Stromal cell of bone marrow (primary cell): Measurements from ENCODE around the gene HSF4.
A peak's percentile ranks its signal among the peaks of the same experiment; 100 is the strongest.

ENCODE experiments used
- DNase-seq: peaks from one replicate; pipeline ENCODE4 v3.0.0-alpha.2; 2012; ENCODE audit warnings: low read depth

HSF4 gene

DNA sequence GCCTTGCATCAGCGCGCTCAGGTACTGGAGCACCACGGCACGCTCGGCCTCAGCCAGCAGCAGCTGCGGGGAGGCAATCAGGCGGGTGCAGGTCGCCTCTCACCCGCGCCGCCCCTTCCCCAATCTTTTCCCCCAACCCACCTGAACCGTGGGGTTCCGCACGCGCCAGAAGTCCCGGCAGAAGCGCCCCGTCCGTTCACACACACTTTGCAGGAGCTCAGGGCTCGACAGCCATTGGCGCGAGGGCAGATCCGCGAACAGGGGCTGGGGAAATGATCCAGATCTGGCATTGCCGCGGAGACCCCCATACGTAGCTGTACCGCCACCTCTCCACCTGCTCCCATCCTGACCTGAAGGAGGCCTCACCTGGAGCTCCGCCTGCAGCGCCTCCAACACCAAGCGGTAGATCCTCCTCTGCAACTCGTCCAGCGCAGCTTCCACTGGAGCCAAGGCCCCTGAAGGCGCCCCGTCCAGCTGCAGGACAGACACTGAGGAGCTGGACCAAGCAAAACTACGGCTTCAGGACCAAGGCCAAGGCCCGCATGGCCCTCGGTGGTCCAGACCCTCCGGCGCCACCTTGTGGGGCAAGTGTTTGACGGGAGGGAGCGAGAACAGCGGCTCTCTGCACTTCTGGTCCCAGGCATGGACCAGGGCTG is 20.6 kb downstream of the HSF4 start:
- DNase-seq = peak; percentile 82

DNA sequence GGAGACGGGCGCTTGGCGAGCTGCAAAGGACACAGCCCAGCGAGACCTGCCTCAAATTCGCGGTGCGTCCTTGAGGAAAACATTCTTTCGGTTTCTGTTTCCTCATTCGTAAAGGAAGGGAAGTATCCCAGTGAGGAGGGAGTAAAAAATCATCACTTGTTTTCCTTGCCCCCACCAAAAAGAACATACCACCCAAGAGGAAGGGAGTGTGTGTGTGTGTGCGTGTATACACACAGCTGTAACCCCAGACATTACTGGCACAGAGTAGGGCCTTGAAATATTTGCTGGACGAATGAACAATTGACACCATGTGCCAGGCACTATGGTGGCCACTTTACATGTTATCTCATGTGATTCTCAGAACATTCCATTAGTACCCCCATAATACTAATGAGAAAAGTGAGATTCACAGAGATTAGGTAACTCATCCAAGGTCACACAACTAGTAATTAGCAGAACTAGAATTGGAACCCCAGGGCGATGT is 21.1 kb downstream of the HSF4 start:
- no peak for DNase-seq

DNA sequence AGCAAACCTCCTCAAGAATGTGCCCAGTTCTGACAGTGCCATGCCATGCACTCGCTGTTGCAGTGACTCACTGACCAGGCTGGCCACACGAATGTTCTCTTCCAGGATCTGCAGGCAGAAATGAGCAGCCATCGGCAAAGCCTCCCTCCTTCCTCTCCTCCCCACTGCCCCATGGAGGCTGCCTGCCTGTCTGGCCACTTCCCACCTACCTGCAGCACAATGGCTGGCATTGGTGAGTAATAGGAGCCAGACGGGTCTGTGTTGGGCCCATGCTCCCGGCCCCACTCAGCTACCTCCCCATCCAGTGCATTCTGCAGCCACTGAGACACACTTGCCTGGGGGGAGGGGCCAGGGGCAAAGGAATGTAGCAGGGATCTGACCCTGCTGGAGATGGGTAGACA is 22.0 kb downstream of the HSF4 start:
- no peak for DNase-seq

DNA sequence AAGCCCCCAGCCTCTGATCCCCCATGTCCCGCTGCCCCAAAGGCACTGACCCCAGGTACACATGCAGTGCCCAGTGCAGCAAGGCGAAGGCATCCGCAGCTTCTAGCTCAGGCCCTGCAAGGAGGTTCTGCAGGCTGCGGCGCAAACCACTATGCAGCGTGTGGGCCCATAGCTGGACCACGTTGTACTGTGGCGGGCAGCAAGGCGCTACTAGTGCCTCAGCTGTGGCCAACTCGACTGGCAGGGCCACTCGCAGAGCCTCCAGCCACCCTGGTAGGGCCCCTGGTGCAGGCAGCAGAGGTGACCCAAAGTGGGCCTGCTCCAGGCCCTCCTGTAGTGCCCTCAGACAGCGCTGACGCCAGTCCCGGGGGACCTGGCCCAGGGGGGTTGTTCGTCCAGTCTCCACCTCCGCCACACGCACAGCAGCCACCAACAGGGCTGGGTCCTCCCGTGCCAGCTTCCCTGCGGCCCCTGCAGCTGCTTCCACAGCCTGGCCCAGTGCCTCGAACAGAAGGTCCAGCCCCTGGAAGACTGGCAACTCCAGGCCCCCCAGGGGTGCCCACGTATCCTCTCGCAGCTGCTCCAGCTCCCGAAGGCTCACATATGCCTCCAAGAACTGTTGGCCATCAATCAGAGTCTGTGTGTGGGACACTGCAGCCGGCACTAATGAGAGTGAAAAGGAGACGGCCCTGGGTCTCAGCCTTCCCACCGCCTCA is 22.8 kb downstream of the HSF4 start:
- DNase-seq = no peak

DNA sequence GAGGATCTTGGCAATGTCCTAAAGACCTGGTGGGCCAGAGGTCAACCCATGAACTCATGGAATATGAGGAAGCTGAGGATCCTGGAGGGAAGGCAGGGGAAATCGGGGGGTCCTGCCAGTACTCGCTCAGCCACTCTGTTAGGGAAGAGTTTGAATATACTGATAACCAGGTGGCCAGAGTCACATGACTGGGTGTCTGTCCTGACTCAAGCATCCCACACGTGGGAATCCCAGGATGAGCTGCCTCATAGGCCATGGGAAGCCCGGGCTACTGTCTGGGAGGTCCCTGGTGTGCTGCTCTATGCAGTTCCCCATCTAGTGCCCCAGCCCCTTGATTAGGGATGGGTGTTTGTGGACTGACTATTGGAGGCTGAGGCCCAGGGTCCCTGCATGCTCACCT is 23.8 kb downstream of the HSF4 start:
- no peak for DNase-seq

DNA sequence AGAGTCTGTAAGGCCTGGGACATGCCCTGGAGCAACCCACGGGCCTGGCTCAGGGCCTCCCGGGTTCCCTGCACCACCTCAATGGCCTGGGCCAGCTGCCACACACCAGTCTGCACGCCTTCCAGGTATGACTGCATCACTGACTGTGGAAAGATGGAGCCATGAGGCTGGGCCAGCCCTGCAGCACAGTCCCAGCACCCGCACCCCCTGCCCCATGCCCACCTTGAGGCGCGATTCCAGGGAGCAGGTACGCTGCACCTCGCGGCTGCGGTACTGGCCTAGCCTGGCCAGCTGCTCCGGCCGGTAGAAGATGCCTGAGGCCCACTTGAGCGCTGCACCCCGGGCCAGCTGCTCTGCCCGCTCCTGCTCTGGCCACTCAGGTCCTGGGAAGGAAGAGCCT is 24.3 kb downstream of the HSF4 start:
- DNase-seq = no peak

DNA sequence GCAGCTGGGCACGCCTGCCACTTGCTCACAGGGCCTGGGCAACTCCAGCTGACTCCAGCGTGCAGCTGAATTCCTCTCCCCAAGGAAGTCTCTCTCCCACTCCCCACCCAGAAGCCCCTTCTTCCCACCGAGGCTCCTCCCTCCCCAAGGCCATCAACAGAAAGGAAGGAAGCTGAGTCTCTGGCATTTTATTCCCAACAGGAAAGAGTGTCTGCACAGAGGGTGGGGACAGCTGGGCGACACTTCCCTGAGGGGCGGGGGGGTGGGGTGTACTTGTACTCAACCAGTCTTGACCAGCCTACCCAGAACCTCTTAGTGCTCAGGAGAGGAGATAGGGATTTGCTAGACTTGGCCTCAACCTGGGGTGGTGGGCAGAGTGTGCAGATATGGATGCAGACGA is 25.5 kb downstream of the HSF4 start, which contains the start of gene EXOC3L1:
EXOC3L1 (minus strand) TSS at position 96 of the 400 bp plus-strand sequence. CDS start 460 bp downstream, outside the sequence.
- no peak for DNase-seq

DNA sequence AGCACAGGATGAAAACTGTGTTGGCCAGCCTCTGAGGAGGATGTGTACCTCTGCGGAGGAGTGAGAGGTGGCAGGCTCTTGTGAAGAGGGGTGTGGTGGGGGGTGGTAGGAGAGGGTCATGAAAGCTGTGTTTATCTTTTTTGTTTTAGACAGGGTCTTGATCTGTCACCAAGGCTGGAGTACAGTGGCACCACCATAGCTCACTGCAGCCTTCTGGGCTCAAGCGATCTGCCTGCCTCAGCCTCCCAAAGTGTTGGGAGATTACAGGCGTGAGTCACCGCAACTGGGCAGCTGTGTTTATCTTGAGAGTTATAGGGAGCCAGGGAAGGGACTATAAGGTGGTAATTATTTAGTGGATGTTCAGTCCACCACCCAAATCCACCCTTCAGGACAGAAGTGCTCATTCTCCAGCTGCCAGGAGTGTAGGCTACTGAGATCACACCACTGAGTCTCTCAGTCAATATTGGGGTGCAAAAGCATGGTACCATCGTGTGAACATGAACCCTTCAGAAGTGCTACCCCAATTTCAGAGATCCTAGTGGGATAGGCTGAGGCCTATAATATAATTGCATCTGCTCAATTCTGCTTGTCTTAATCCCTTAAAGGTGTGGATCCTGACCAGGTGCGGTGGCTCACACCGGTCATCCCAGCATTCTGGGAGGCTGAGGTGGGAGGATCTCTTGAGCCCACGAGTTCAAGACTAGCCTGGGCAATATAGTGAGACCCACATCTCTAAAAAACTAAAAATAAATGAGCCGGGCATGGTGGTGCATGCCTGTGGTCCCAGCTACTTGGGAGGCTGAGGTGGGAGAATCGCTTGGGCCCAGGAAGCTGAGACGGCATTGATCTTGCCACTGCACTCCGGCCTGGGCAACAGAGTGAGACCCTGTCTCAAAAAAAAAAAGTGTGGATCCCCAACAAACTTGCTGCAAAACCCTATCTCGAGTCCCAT is 26.2 kb downstream of the HSF4 start:
- no peak for DNase-seq

DNA sequence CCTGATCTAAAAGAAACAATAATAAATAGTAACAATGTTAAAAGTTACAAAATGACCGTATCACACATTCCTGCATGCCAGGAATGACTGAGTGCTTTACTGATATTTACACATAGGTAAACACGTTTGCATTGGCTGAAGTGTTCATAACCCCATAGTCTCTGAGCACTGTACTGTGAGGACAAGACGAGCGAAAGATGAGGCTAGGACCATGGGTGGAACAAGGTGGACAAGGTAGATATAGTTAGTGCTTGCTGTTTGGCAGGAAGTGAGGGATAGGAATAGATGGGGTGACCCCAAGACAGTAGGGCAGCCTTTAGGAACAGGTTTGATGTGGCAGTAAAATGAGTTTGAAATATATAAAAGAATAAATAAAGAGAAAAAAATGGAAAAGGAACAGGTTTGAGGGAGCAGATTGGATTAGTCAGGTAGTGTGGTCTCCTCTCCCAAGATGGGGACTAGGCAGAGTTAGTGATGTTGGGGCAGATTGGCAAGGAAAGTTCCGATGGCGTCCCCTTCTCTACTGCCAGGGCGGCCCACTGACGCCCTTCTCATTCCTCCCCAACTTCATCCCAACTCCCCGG is 27.0 kb downstream of the HSF4 start:
- DNase-seq = no peak

DNA sequence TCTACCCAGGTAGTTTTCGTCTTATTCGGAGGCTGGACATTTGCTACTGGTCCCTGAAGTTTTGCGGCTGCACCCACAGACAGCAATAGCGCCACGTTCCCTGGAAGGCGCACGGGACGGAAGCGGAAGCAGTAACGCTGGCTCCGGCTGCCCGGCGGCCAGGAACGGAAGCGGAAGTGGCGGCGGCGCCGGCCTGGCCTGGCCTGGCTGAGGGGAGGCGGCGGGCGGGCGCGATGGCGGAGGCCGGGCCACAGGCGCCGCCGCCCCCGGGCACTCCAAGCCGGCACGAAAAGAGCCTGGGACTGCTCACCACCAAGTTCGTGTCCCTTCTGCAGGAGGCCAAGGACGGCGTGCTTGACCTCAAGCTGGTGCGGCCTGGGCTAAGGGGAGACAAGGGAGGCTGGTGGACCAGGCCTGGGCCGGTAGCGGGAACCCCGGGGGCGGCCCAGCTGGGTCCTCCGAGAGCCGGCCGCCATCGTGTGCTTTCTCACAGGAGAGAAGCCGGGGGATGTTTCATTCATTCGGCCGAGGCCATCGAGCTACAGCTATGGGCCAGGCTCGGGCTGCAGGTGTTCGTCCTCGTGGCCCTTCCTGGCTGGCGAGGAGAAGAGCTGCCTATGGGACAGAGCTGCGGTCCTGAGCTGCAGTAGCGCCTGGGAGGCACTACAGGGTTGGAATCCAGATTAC is 27.6 kb downstream of the HSF4 start, which contains the start of gene E2F4:
E2F4 (plus strand) TSS at position 161 of the 687 bp plus-strand sequence; CDS start at position 234, 73 bp downstream.
- peak; percentile 82 for DNase-seq

DNA sequence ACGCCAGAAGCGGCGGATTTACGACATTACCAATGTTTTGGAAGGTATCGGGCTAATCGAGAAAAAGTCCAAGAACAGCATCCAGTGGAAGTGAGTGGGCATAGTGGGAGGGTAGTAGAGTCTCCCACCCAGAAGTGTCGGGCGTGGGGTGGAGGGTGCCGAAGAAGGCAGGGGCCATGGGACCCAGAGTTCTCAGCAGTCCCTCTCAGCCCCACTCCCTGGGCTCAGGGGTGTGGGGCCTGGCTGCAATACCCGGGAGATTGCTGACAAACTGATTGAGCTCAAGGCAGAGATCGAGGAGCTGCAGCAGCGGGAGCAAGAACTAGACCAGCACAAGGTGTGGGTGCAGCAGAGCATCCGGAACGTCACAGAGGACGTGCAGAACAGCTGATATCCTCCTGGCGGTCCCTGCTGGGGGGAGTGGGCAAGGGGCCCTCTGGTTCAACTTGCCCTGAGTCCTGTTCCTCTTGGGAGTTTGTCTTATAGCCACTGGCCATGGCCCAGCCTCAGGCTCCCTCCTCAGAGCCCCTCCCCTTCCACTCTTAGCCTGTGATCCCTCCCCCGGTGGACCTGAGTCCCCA is 28.3 kb downstream of the HSF4 start:
- no peak for DNase-seq

DNA sequence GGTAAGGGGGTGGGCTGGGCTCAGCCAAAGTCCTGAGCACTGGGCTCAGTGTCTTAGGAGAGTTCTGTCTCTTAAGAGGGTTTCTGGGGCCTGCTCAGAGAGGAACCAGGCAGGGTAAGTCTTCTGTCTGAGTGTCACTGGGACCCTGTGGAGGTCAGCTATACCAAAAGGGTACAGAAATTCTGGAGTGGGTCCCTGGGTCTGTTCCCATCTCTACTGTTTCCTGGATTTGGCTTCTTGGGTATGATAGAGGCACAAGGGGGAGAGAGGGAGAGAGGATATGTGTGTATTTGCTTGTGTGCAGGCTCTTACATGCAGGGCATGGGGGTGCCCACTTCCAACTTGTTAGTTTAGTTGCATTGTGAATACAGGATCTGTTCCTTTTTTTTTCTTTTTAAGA is 29.0 kb downstream of the HSF4 start:
- DNase-seq = no peak

DNA sequence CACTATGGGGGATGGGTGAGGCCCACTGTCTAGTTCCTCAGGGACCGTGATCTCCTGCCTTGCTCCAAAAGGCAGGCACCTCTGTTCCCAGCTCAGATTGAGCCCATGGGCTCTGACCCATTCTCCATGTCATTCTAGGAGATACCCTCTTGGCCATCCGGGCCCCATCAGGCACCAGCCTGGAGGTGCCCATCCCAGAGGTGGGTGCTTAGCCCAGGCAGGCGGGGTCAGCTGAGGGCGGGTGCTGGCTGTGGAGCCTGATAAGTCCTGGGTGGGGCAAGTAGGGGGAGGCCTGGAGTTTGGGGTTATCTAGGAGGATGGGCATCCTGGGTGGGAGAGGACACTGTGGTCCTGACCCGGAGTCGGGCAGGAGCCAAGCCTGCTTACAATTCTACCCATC is 29.7 kb downstream of the HSF4 start:
- no peak for DNase-seq

DNA sequence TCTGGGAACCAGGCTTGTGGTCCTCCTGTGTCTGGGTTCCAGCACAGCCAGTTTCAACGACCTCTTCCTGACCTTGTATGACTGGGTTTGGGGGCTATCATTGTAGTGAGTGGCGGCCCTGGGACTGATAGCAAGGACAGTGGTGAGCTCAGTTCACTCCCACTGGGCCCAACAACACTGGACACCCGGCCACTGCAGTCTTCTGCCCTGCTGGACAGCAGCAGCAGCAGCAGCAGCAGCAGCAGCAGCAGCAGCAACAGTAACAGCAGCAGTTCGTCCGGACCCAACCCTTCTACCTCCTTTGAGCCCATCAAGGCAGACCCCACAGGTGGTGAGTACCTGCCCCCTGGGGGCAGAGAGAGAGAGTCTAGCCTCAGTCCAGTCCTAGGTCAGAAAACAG is 31.1 kb downstream of the HSF4 start:
- DNase-seq = no peak

DNA sequence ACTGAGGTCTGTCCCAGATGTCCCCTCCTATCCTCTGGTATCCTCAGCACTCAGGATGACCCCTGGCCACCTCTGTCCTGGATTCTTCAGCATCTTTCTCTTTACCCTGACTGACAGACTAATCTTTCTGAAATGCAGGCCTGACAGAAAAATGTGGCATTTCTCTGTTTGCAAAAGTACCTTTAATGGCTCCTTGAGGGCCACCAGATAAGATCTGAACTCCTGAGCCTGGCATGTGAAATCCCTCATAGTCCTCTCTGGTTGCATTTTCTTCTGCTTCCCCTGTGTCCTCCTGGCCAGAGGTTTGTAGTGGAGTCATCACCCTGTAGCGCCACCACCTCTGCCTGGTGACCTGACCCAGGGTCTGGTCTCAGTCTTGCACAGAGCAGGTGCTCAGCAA is 32.3 kb downstream of the HSF4 start:
- no peak for DNase-seq

DNA sequence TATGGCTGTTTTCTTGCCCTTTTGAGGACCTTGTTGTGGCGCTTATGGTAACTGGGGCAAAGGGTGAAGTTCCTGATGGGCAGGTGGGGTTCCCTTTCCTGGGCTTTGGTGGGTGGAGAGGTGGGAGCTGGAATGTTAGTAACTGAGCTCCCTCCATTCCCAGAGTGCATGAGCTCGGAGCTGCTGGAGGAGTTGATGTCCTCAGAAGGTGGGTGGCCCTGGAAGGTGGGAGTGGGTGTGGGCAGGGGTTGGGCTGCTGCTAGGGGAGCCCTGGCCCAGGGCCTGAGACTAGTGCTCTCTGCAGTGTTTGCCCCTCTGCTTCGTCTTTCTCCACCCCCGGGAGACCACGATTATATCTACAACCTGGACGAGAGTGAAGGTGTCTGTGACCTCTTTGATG is 33.2 kb downstream of the HSF4 start:
- DNase-seq = no peak

DNA sequence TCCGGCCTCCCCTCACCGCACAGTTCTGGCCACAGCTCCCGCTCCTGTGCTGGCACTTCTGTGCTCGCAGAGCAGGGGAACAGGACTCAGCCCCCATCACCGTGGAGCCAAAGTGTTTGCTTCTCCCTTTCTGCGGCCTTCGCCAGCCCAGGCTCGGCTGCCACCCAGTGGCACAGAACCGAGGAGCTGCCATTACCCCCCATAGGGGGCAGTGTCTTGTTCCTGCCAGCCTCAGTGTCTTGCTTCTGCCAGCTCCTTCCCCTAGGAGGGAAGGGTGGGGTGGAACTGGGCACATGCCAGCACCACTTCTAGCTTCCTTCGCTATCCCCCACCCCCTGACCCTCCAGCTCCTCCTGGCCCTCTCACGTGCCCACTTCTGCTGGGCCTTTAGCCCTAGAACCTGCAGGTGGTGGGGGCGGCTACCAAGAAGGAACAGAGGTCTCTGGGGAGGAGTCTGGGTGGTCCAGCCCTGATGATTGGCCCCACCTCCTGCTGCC is 33.7 kb downstream of the HSF4 start:
- no peak for DNase-seq

DNA sequence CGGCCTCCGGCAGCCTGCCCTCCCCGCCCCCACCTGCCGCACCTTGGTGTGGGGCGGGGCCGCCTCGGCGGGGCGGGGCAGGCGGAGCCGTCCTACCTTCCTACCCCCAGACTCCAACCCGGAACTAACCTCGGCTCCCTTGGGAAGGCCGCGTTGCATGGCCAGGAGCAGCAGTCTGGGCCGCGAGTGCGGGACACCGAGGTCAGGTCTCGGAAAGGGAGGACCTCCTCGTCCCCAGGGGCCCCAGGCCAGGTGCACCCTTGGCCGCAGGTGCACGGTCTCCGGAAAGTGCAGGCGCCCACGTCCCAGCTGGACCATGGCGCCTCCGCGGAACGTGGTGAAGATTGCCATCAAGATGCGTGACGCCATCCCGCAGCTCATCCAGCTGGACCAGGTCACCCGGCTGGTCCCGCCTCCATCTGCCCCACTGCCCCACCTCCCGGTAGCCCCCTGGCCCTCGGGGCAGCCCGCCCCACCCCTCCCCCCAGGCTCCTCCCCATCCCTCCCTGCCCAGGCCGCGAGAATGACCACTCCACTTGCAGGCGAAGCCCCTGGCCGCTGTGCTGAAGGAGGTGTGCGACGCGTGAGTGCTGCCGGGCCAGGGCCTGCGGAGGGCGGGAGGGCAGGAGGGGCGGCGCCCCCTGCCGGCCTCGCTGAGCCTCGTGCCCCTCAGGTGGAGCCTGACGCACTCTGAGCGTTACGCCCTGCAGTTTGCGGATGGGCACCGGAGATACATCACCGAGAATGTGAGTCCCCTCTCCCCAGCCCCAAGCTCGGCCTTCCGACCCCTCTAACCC is 34.7 kb downstream of the HSF4 start, which contains the start of gene ELMO3:
ELMO3 (plus strand) TSS at position 121 of the 797 bp plus-strand sequence; CDS start at position 317, 196 bp downstream.
- DNase-seq = no peak

DNA sequence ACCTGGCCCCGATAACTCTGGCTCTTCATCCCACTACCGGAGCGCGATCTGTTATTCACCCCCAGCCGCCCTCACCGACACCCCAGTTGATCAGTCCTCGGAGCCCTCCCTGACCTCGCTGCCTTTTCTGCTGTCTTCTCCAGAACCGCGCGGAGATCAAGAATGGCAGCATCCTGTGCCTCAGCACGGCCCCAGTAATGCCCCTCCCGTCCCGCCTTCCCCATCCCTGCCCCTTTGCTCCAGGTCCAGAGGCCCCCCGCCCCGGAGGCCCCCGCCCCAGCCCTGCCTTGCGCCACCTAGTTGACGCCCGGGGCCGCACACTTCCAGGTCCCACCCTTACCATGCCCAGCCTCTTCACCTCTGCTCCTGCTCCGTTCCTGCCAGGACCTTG is 35.3 kb downstream of the HSF4 start:
- no peak for DNase-seq

DNA sequence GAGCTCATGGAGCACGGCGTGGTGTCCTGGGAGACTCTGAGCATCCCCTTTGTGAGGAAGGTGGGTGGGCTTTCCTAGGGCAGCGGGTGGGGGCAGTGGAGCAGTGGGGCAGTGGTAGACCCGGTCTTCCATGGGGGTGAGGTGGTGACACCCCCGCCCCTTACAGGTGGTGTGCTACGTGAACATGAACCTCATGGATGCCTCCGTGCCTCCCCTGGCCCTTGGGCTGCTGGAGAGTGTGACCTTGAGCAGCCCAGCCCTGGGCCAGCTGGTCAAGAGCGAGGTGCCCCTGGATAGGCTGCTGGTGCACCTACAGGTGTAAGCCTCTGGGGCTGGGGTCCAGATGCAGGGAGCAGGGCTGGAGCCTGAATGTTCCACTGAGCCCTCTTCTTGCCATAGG is 35.9 kb downstream of the HSF4 start:
- no peak for DNase-seq
